A549 (cell line): ENCODE results near the gene CRIP2. TPM values are rescaled to one million over a fixed set of nuclear protein-coding genes. Genes with fewer than 3 reads are reported as not detected.
A peak's percentile ranks its signal among the peaks of the same experiment; 100 is the strongest.

Experiments
- ATAC-seq, 2 experiments: fragments of 200-7000 bp in 1 of 2; fragments of >200 bp in 1 of 2; cut with Nextera tagmentation in 1 of 2; cut with Tn5 transposase in 1 of 2; 3 replicates each; pipeline versions ENCODE4 v1.8.0 to v1.9.1; 2018 to 2020; ENCODE audit warnings: mild to moderate bottlenecking in 1 of 2, moderate library complexity in 1 of 2
- CTCF ChIA-PET: fragments of 300-600 bp; sonication (Branson Sonifier 250); formaldehyde crosslinking; extraction: SDS; loops from one replicate; lab custom pipeline; 2021; ENCODE audit warnings: antibody characterized with exemption, inconsistent platforms; lab: Yijun Ruan, JAX
- POLR2A ChIA-PET: fragments of 350-600 bp; formaldehyde crosslinking; extraction: SDS; loops from one replicate; lab custom pipeline; 2021; ENCODE audit warnings: antibody characterized with exemption, inconsistent platforms; lab: Yijun Ruan, JAX
- DNase-seq, 2 experiments: peaks; one replicate each; pipeline versions ENCODE4 v3.0.0 to v3.0.0-alpha.2; 2011 to 2016; ENCODE audit warnings: low read depth in 1 of 2, low spot score in 1 of 2
- FAIRE-seq: peaks from 2 replicates; lab custom pipeline; 2011; peaks lifted over from hg19 to GRCh38; lab: Jason Lieb, UNC
- H3K27ac ChIP-seq, 2 experiments: fragments of >200 bp; sonication (Bioruptor Twin); formaldehyde crosslinking; 3 replicates each; pipeline ENCODE4 v1.5.1; 2016 to 2017
- H3K4me1 ChIP-seq: fragments of >200 bp; sonication (Bioruptor Twin); formaldehyde crosslinking; 3 replicates; pipeline ENCODE4 v1.6.1; 2016
- H3K4me2 ChIP-seq: fragments of >200 bp; sonication (Bioruptor Twin); formaldehyde crosslinking; 3 replicates; pipeline ENCODE4 v1.6.1; 2016
- H3K4me3 ChIP-seq: fragments of >200 bp; sonication (Bioruptor Twin); formaldehyde crosslinking; 3 replicates; pipeline ENCODE4 v1.5.1; 2016
- H3K9me3 ChIP-seq: fragments of >200 bp; sonication (Bioruptor Twin); formaldehyde crosslinking; 3 replicates; pipeline ENCODE4 v1.6.1; 2016
- BHLHE40 ChIP-seq: IDR thresholded peaks from 2 replicates; pipeline ENCODE4 v1.6.1; 2012; ENCODE audit warnings: low read depth, low read length, inconsistent platforms
- CBX8 ChIP-seq: fragments of 200-600 bp; sonication (generic); IDR thresholded peaks from 2 replicates; pipeline ENCODE4 v1.6.1; 2016
- CEBPB ChIP-seq, 2 experiments: fragments of >200 bp in 1 of 2; sonication (Bioruptor Twin) in 1 of 2; formaldehyde crosslinking in 1 of 2; IDR thresholded peaks; 2 replicates each; pipeline ENCODE4 v1.6.1; 2012 to 2016
- CHD4 ChIP-seq: fragments of 200-600 bp; sonication (generic); IDR thresholded peaks from 2 replicates; pipeline ENCODE4 v1.6.1; 2016; ENCODE audit warnings: antibody characterized with exemption, mild to moderate bottlenecking, borderline replicate concordance
- EHMT2 ChIP-seq: fragments of 200-600 bp; sonication (generic); IDR thresholded peaks from 2 replicates; pipeline ENCODE4 v1.6.1; 2016; ENCODE audit warnings: antibody characterized with exemption, low read depth, mild to moderate bottlenecking, moderate library complexity
- ESRRA ChIP-seq: fragments of 150-350 bp; IDR thresholded peaks from 2 replicates; pipeline ENCODE4 v1.6.1; 2014; ENCODE audit warnings: mild to moderate bottlenecking, low read length, borderline replicate concordance
- HOXA7 ChIP-seq: fragments of 250-450 bp; sonication (Bioruptor Pico); IDR thresholded peaks from 2 replicates; pipeline ENCODE4 v1.5.0; 2020; ENCODE audit warnings: mild to moderate bottlenecking, moderate library complexity
- HOXB5 ChIP-seq: fragments of 250-450 bp; sonication (Bioruptor Pico); IDR thresholded peaks from 2 replicates; pipeline ENCODE4 v1.5.0; 2020; ENCODE audit warnings: mild to moderate bottlenecking, moderate library complexity
- JUN ChIP-seq, 2 experiments: fragments of >200 bp; sonication (Bioruptor Twin); formaldehyde crosslinking; IDR thresholded peaks; 2 replicates in 1 of 2; 3 replicates in 1 of 2; pipeline ENCODE4 v1.6.1; 2016 to 2017
- NPAS2 ChIP-seq: fragments of 250-450 bp; sonication (Bioruptor Pico); IDR thresholded peaks from 2 replicates; pipeline ENCODE4 v1.8.0; 2022; ENCODE audit warnings: mild to moderate bottlenecking, moderate library complexity, borderline replicate concordance
- RFX5 ChIP-seq: fragments of 450-650 bp; IDR thresholded peaks from 2 replicates; pipeline ENCODE4 v1.7.1; 2014; ENCODE audit warnings: antibody characterized with exemption, mild to moderate bottlenecking, moderate library complexity
- RNF2 ChIP-seq: fragments of 200-600 bp; sonication (generic); IDR thresholded peaks from 2 replicates; pipeline ENCODE4 v1.6.1; 2016; ENCODE audit warnings: low read depth, mild to moderate bottlenecking, antibody characterized with exemption, moderate library complexity, borderline replicate concordance
- SREBF2 ChIP-seq: fragments of 450-650 bp; IDR thresholded peaks from 2 replicates; pipeline ENCODE4 v1.6.1; 2014; ENCODE audit warnings: mild to moderate bottlenecking, moderate library complexity
- WGBS: methylation state at CpG from one replicate; pipeline ENCODE4 v1.1.6; 2017; ENCODE audit errors: missing lambda C conversion rate; 5-methylcytosine and 5-hydroxymethylcytosine counted together
- polyA plus RNA-seq, 4 experiments: library from polyadenylated mRNA; depleted of rRNA in 3 of 4; stranded (reverse); fragments of >200 nt; fragmentation: RNase III in 1 of 4; extraction: RNeasy Plus Mini Kit Qiagen cat#74134 plus additional on column Dnase treatment in 1 of 4; gene quantifications; 2 replicates in 3 of 4; 3 replicates in 1 of 4; pipeline ENCODE4 v1.2.3, GENCODE V29; 2011 to 2017
- TF ChIP-seq, protein P1 (sequence below): IDR thresholded peaks from 2 replicates; pipeline ENCODE4 v1.6.1; 2012; ENCODE audit warnings: low read depth, borderline replicate concordance
- TF ChIP-seq, protein P2 (sequence below): IDR thresholded peaks from 2 replicates; pipeline ENCODE4 v1.6.1; 2012
- TF ChIP-seq, protein P3 (sequence below): fragments of 200-600 bp; sonication (generic); IDR thresholded peaks from 2 replicates; pipeline ENCODE4 v1.6.1; 2016; ENCODE audit warnings: antibody characterized with exemption, mild to moderate bottlenecking, moderate library complexity
- TF ChIP-seq, protein P4 (sequence below): fragments of 250-450 bp; sonication (Bioruptor Pico); IDR thresholded peaks from 2 replicates; pipeline ENCODE4 v1.5.0; 2020; ENCODE audit warnings: low read depth, mild to moderate bottlenecking, moderate library complexity

The CRIP2 gene
- polyA plus RNA-seq, 2 of the 4 experiments (the other 2 are of a cell fraction): 41.0 to 67.3 TPM

DNA sequence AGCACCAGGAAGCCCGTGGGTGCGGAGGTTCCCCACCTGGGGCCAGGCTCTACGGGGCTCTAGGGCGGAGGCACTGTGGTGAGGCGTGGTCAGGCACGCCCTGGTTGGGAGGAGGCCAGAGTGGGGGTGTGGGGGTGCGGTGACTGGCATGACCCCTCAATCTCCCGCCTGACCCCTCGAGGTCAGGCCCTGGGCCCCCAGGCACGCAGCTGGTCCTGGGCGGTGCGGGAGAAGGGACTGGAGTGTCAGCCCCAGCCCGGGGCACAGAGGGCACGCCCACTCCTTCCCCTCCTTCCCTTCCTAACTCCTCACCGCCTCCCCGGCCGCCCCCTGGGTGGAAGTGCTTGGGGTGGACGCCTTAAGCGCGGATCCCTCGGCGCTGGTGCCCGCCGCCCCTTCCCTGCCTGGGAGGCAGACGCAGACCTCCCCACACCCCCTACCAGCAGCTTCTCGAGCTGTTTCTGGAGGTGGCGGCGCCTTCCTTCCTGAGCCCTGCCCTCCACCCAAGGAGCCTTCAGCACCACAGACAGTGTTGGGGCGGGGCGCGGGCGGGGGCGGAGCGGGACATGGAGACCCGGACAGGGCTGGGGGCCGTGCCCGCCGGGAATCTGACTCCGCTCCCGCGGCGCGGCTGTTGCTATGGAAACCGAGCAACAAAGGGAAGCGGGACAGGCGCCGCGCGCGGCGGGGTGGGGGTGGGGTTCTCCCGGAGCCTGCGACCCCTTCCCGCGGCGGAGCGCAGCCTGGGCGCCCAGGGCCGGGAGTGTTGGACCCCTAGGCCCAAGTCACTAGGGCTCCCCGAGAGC is 741 bp upstream of the CRIP2 start:
- H3K4me3 ChIP-seq: peak overlapping the region; percentile 82
- TF ChIP-seq, protein P1, sequence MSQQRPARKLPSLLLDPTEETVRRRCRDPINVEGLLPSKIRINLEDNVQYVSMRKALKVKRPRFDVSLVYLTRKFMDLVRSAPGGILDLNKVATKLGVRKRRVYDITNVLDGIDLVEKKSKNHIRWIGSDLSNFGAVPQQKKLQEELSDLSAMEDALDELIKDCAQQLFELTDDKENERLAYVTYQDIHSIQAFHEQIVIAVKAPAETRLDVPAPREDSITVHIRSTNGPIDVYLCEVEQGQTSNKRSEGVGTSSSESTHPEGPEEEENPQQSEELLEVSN: no peak
- TF ChIP-seq, protein P2, sequence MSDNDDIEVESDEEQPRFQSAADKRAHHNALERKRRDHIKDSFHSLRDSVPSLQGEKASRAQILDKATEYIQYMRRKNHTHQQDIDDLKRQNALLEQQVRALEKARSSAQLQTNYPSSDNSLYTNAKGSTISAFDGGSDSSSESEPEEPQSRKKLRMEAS: peak; percentile 43; the same call in 1 of the 2 replicates
- TF ChIP-seq EHMT2 (peak; percentile 52; the same call in 1 of the 2 replicates), CHD4 (no peak), JUN (IDR thresholded peaks at IDR 0.05) (peak in 1 of 2 experiments; percentile 35; a peak in 2 of 5 replicates), NPAS2 (CRISPR knock-in tag) (no peak), RFX5 (peak; percentile 79)
- TF ChIP-seq, protein P3, sequence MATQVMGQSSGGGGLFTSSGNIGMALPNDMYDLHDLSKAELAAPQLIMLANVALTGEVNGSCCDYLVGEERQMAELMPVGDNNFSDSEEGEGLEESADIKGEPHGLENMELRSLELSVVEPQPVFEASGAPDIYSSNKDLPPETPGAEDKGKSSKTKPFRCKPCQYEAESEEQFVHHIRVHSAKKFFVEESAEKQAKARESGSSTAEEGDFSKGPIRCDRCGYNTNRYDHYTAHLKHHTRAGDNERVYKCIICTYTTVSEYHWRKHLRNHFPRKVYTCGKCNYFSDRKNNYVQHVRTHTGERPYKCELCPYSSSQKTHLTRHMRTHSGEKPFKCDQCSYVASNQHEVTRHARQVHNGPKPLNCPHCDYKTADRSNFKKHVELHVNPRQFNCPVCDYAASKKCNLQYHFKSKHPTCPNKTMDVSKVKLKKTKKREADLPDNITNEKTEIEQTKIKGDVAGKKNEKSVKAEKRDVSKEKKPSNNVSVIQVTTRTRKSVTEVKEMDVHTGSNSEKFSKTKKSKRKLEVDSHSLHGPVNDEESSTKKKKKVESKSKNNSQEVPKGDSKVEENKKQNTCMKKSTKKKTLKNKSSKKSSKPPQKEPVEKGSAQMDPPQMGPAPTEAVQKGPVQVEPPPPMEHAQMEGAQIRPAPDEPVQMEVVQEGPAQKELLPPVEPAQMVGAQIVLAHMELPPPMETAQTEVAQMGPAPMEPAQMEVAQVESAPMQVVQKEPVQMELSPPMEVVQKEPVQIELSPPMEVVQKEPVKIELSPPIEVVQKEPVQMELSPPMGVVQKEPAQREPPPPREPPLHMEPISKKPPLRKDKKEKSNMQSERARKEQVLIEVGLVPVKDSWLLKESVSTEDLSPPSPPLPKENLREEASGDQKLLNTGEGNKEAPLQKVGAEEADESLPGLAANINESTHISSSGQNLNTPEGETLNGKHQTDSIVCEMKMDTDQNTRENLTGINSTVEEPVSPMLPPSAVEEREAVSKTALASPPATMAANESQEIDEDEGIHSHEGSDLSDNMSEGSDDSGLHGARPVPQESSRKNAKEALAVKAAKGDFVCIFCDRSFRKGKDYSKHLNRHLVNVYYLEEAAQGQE: peak; percentile 84
- H3K4me2 ChIP-seq: peak overlapping the region; percentile 99
- ATAC-seq: peak; percentile 59 to 83
- peak; percentile 89 to 92 for DNase-seq
- WGBS: 0% methylated on average over 18 of the region's 60 CpGs
- CTCF ChIA-PET: interaction anchor here (1.5 to 9.6 kb wide), 5 partner anchors 9 to 54 kb away, joined by 4 to 107 read pairs (median 34); partner anchors contain the start of gene TEDC1
- H3K9me3 ChIP-seq: no peaks in the 10 kb centered on the region
- no peak for FAIRE-seq
- peak overlapping the region; percentile 84 to 97 for H3K27ac ChIP-seq
- peaks cover 58% of the 10 kb centered on the region for H3K4me1 ChIP-seq
- POLR2A ChIA-PET: interaction anchor here (0.7 to 1.2 kb wide), 2 partner anchors 16 to 71 kb away, joined by 3 to 7 read pairs; no protein-coding TSS in a partner anchor

DNA sequence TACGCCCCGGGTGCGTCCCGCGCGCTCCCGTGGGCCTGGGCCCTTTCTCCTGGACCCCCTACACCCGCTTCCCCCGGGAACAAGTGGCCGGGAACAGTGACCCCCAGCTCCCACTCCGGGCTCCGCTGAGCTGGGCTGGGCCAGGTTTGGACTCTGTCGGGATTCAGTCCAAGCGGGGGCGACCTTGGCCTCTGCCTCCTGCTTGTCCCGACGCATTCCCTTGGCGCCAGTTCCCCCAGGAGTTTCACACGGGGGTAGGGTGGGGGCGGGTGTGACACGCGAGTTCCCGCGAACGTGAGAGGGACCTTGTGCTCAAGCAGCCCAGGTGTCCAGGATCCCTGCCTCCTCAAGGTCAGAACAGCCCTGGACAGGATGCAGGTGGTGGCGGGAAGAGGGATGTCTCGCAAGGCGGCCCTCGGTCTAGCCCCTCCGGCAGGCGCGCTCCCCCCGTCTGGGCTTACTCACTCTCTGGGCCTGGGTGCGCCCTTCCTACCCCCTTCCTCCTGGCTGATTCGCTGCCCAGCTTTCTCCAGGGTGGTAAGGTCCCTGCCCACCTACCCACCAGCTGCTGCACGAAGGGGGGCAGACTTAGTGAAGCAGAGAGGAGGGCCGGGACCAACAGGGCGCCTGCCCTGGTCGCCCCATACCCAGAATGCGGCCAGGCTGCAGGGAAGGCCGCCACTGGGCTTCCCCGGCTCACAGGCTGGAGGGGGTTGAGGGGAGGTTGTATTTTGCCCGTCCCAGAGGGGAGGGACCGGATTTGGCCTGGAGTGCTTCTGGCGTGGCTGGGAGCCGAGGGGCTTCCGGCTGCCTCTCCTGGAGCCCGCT is 862 bp downstream of the CRIP2 start:
- H3K27ac ChIP-seq: peak overlapping the region; percentile 84 to 97

More for the DNA sequence above, 862 bp downstream of the CRIP2 start:
- Histone ChIP-seq H3K4me2 (peak overlapping the region; percentile 99), H3K9me3 (no peaks in the 10 kb centered on the region), H3K4me1 (peaks cover 74% of the 10 kb centered on the region), H3K4me3 (peak overlapping the region; percentile 82)
- ChIA-PET POLR2A (no interaction called here), CTCF (interaction anchor here (1.0 to 8.1 kb wide), 4 partner anchors 14 to 57 kb away, joined by 3 to 132 read pairs (median 6); partner anchors contain the start of gene TEDC1)
- 57% methylated on average over 26 of the region's 48 CpGs for WGBS
- no peak for FAIRE-seq
- DNase-seq: no peak
- no peak for ATAC-seq
- TF ChIP-seq SREBF2 (no peak), HOXB5 (CRISPR knock-in tag) (no peak), BHLHE40 (no peak), ESRRA (no peak), RFX5 (no peak), CEBPB (IDR thresholded peaks at IDR 0.05) (no peak), CBX8 (no peak), RNF2 (no peak), HOXA7 (CRISPR knock-in tag) (no peak)
- TF ChIP-seq, protein P4, sequence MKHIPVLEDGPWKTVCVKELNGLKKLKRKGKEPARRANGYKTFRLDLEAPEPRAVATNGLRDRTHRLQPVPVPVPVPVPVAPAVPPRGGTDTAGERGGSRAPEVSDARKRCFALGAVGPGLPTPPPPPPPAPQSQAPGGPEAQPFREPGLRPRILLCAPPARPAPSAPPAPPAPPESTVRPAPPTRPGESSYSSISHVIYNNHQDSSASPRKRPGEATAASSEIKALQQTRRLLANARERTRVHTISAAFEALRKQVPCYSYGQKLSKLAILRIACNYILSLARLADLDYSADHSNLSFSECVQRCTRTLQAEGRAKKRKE (CRISPR knock-in tag): no peak
